Neural progenitor cell (in vitro differentiated cells): ENCODE results near the gene HBZ. TPM values are rescaled to one million over a fixed set of nuclear protein-coding genes. Genes with fewer than 3 reads are reported as not detected.

ENCODE experiments used
- DNase-seq: peaks from one replicate; pipeline ENCODE4 v3.0.0-alpha.2; 2016; ENCODE audit warnings: low spot score
- H2AFZ ChIP-seq: fragments of 200-600 bp; sonication (generic); replicated peaks from 2 replicates; pipeline ENCODE4 v1.6.1; 2016; ENCODE audit warnings: antibody characterized with exemption
- H3F3A ChIP-seq: fragments of 200-600 bp; sonication (generic); 2 replicates; pipeline ENCODE4 v1.6.1; 2016; ENCODE audit warnings: antibody characterized with exemption, low read depth
- H3K27ac ChIP-seq: fragments of 200-600 bp; sonication (generic); 2 replicates; pipeline ENCODE4 v1.5.1; 2016; ENCODE audit warnings: mild to moderate bottlenecking
- H3K27me3 ChIP-seq: fragments of 200-600 bp; sonication (generic); 2 replicates; pipeline ENCODE4 v1.6.1; 2016; ENCODE audit warnings: mild to moderate bottlenecking, moderate library complexity
- H3K36me3 ChIP-seq: fragments of 200-600 bp; sonication (generic); 2 replicates; pipeline ENCODE4 v1.5.1; 2016
- H3K4me1 ChIP-seq: fragments of 200-600 bp; sonication (generic); 2 replicates; pipeline ENCODE4 v1.6.1; 2016; ENCODE audit warnings: mixed run types
- H3K4me2 ChIP-seq: fragments of 200-600 bp; sonication (generic); 2 replicates; pipeline ENCODE4 v1.6.1; 2016
- H3K4me3 ChIP-seq: fragments of 200-600 bp; sonication (generic); 2 replicates; pipeline ENCODE4 v1.5.1; 2016
- H3K79me2 ChIP-seq: fragments of 200-600 bp; sonication (generic); 2 replicates; pipeline ENCODE4 v1.6.1; 2016; ENCODE audit warnings: low read depth
- H3K9ac ChIP-seq: fragments of 200-600 bp; sonication (generic); 2 replicates; pipeline ENCODE4 v1.6.1; 2016
- H3K9me3 ChIP-seq: fragments of 200-600 bp; sonication (generic); 2 replicates; pipeline ENCODE4 v1.5.1; 2016; ENCODE audit warnings: low read depth
- H4K20me1 ChIP-seq: fragments of 200-600 bp; sonication (generic); 2 replicates; pipeline ENCODE4 v1.6.1; 2016; ENCODE audit warnings: low read depth
- H3K27ac Mint-ChIP-seq: 3 replicates; pipeline ENCODE4 v1.8.0; 2021; ENCODE audit warnings: mixed read lengths
- H3K27me3 Mint-ChIP-seq: 2 replicates; pipeline ENCODE4 v1.8.0; 2022; ENCODE audit warnings: low read depth, mild to moderate bottlenecking, inconsistent platforms, moderate library complexity, mixed read lengths; ENCODE audit not compliant: insufficient read depth
- H3K36me3 Mint-ChIP-seq: 3 replicates; pipeline ENCODE4 v1.8.0; 2021; ENCODE audit warnings: mixed read lengths
- H3K4me1 Mint-ChIP-seq: 3 replicates; pipeline ENCODE4 v1.8.0; 2021; ENCODE audit warnings: mixed read lengths
- H3K4me3 Mint-ChIP-seq: 3 replicates; pipeline ENCODE4 v1.8.0; 2021; ENCODE audit warnings: mild to moderate bottlenecking, moderate library complexity, mixed read lengths
- H3K9me3 Mint-ChIP-seq: 3 replicates; pipeline ENCODE4 v1.8.0; 2020; ENCODE audit warnings: mixed read lengths
- CTCF ChIP-seq: fragments of 200-600 bp; sonication (generic); IDR thresholded peaks from 2 replicates; pipeline ENCODE4 v1.5.1; 2017; ENCODE audit warnings: antibody characterized with exemption, mild to moderate bottlenecking
- EZH2 ChIP-seq: fragments of 200-600 bp; sonication (generic); IDR thresholded peaks from 2 replicates; pipeline ENCODE4 v1.6.1; 2017; ENCODE audit warnings: antibody characterized with exemption, mild to moderate bottlenecking, moderate library complexity
- EZH2phosphoT487 ChIP-seq: fragments of 200-600 bp; sonication (generic); IDR thresholded peaks from 2 replicates; pipeline ENCODE4 v1.6.1; 2017; ENCODE audit warnings: antibody characterized with exemption
- total RNA-seq: library from RNA; depleted of rRNA; stranded (reverse); fragments of >200 nt; gene quantifications from 2 replicates; pipeline ENCODE4 v1.2.3, GENCODE V29; 2015; ENCODE audit warnings: low replicate concordance

Gene HBZ
- total RNA-seq, 1 donor from 2014 or later, result not detected

- H3K4me1 Mint-ChIP-seq, result peaks cover 3% of the 10 kb centered on the region
- no peak overlapping the region for H3K27ac Mint-ChIP-seq
- H3K4me1 ChIP-seq, result peaks cover 11% of the 10 kb centered on the region
- no peak overlapping the region for H3K27ac ChIP-seq
- H3K79me2 ChIP-seq, result no peaks in the 10 kb centered on the region
- peak; percentile 35 for DNase-seq
- H3K9ac ChIP-seq, result no peak overlapping the region
- TF ChIP-seq EZH2phosphoT487 (no peak), EZH2 (no peak), CTCF (no peak)
- H3K9me3 ChIP-seq, result no peaks in the 10 kb centered on the region
- no peak overlapping the region for H2AFZ ChIP-seq
- peaks cover 82% of the 10 kb centered on the region for H3K27me3 ChIP-seq
- H3K36me3 Mint-ChIP-seq, result no peaks in the 10 kb centered on the region
- H3K36me3 ChIP-seq, result no peaks in the 10 kb centered on the region
- H3K4me3 Mint-ChIP-seq, result peak overlapping the region; percentile 57
- H3K27me3 Mint-ChIP-seq, result peaks cover 57% of the 10 kb centered on the region
- H3K4me2 ChIP-seq, result peak overlapping the region; percentile 71
- H3K4me3 ChIP-seq, result peak overlapping the region; percentile 43
- peaks cover 10% of the 10 kb centered on the region for H3F3A ChIP-seq
- no peaks in the 10 kb centered on the region for H3K9me3 Mint-ChIP-seq
- H4K20me1 ChIP-seq, result peaks cover 46% of the 10 kb centered on the region
Measured at GRCh38 chr16:164827-165538, 12.5 kb downstream of the HBZ start.

GRCh38 chr16:165539-166374, 13.3 kb downstream of the HBZ start, which contains the start of gene HBM:
Gene HBM (plus strand): TSS chr16:165978. CDS start chr16:165998, 20 bp downstream.
- Histone ChIP-seq H3K27me3 (peaks cover 84% of the 10 kb centered on the region), H4K20me1 (peaks cover 52% of the 10 kb centered on the region)
- peak within 1 kb of the TSS; percentile 57 for H3K4me3 Mint-ChIP-seq

More at GRCh38 chr16:165539-166374, 13.3 kb downstream of the HBZ start, which contains the start of gene HBM:
- peak; percentile 43 for DNase-seq
- Histone ChIP-seq H3K79me2 (no peaks in the 10 kb centered on the region), H3K27ac (no peak within 1 kb of the TSS), H3K4me2 (peak within 1 kb of the TSS; percentile 71), H3K4me3 (peak within 1 kb of the TSS; percentile 43), H3K4me1 (peaks cover 11% of the 10 kb centered on the region), H3K9ac (no peak within 1 kb of the TSS), H2AFZ (no peak within 1 kb of the TSS), H3F3A (peaks cover 10% of the 10 kb centered on the region), H3K36me3 (no peaks in the 10 kb centered on the region), H3K9me3 (no peaks in the 10 kb centered on the region)
- Mint-ChIP-seq H3K27ac (no peak within 1 kb of the TSS), H3K27me3 (peaks cover 65% of the 10 kb centered on the region), H3K4me1 (peaks cover 3% of the 10 kb centered on the region), H3K36me3 (peaks cover under 1% of the 10 kb centered on the region), H3K9me3 (peaks cover 3% of the 10 kb centered on the region)
- TF ChIP-seq EZH2phosphoT487, result peak; percentile 99
- TF ChIP-seq CTCF, result no peak
- TF ChIP-seq EZH2, result peak; percentile 100
